ENCODE data around the gene ZDHHC6. TPM values are rescaled to one million over a fixed set of nuclear protein-coding genes. Genes with fewer than 3 reads are reported as not detected.

ZDHHC6 gene
- total RNA-seq, 1 experiment from 2014 or later, result 40.3 TPM

- Histone ChIP-seq H3K9me3 (ENCODE audit: control insufficient read depth, insufficient read depth, low read depth, low read length) (no peaks in the 10 kb centered on the region), H3K27ac (ENCODE audit: low read length) (no peak overlapping the region), H3K4me3 (ENCODE audit: low read depth in 2 of 2, low read length in 2 of 2) (no peak overlapping the region), H3K4me1 (ENCODE audit: control insufficient read depth, insufficient read depth, low read length) (no peaks in the 10 kb centered on the region), H3K27me3 (ENCODE audit: control insufficient read depth, insufficient read depth, low read length) (peaks cover 16% of the 10 kb centered on the region), H3K36me3 (ENCODE audit: control insufficient read depth, insufficient read depth, low read length) (no peaks in the 10 kb centered on the region)
- TF ChIP-seq REST (IDR thresholded peaks at IDR 0.05; ENCODE audit: insufficient read depth in 1 of 2, low read depth in 2 of 2, low read length in 1 of 2), result no peak
- no peak for TF ChIP-seq TCF7L2 (IDR thresholded peaks at IDR 0.05; ENCODE audit: low read depth, low read length)
- no peak for TF ChIP-seq POLR2AphosphoS5 (IDR thresholded peaks at IDR 0.05; ENCODE audit: low read depth, low read length)
- TF ChIP-seq, protein P1, sequence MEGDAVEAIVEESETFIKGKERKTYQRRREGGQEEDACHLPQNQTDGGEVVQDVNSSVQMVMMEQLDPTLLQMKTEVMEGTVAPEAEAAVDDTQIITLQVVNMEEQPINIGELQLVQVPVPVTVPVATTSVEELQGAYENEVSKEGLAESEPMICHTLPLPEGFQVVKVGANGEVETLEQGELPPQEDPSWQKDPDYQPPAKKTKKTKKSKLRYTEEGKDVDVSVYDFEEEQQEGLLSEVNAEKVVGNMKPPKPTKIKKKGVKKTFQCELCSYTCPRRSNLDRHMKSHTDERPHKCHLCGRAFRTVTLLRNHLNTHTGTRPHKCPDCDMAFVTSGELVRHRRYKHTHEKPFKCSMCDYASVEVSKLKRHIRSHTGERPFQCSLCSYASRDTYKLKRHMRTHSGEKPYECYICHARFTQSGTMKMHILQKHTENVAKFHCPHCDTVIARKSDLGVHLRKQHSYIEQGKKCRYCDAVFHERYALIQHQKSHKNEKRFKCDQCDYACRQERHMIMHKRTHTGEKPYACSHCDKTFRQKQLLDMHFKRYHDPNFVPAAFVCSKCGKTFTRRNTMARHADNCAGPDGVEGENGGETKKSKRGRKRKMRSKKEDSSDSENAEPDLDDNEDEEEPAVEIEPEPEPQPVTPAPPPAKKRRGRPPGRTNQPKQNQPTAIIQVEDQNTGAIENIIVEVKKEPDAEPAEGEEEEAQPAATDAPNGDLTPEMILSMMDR (IDR thresholded peaks at IDR 0.05), result no peak
- no peak for TF ChIP-seq SIN3A (IDR thresholded peaks at IDR 0.05; ENCODE audit: borderline replicate concordance, insufficient read depth, low read depth, low read length)
- intact Hi-C loops (cut with micrococcal nuclease; ENCODE audit: unreplicated experiment) (no loop called here), in situ Hi-C loops (cut with HindIII; ENCODE audit: low pct_unique_long_range_greater_than_20kb, low sequenced_read_pairs) (no loop called here)
- ChIA-PET POLR2A (no interaction called here), CTCF (no interaction called here)
- no TSS peak for BruUV-seq (replicated peaks)
- ATAC-seq, result no peak
- DNase-seq (ENCODE audit: low read depth, low spot score), result no peak
Measured at GRCh38 chr10:112409755-112410154, 37.0 kb downstream of the ZDHHC6 start.

DNA sequence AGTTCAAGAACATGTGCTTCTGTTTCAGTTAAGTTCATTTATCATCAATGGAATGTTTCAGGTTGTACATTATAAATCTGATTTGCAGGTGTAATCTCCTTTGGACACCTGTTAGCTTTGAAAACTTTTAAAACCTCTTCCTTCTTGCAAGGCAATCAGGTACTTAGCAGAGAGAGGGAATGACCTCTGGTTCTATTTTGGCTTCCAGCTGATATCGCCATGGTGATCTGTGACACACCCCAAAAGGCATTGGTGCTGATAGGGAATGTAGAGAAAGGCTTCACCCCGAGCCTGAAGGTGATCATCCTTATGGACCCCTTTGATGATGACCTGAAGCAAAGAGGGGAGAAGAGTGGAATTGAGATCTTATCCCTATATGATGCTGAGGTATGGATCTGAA, 37.4 kb downstream of the ZDHHC6 start:
- no TSS peak for BruUV-seq (replicated peaks)
- Histone ChIP-seq H3K36me3 (ENCODE audit: control insufficient read depth, insufficient read depth, low read length) (no peaks in the 10 kb centered on the region), H3K4me3 (ENCODE audit: low read depth in 2 of 2, low read length in 2 of 2) (no peak overlapping the region), H3K27ac (ENCODE audit: low read length) (no peak overlapping the region), H3K27me3 (ENCODE audit: control insufficient read depth, insufficient read depth, low read length) (peaks cover 19% of the 10 kb centered on the region), H3K9me3 (ENCODE audit: control insufficient read depth, insufficient read depth, low read depth, low read length) (no peaks in the 10 kb centered on the region), H3K4me1 (ENCODE audit: control insufficient read depth, insufficient read depth, low read length) (no peaks in the 10 kb centered on the region)
- CTCF ChIA-PET, result no interaction called here
- TF ChIP-seq TCF7L2 (IDR thresholded peaks at IDR 0.05; ENCODE audit: low read depth, low read length) (no peak), SIN3A (IDR thresholded peaks at IDR 0.05; ENCODE audit: borderline replicate concordance, insufficient read depth, low read depth, low read length) (no peak), REST (IDR thresholded peaks at IDR 0.05; ENCODE audit: insufficient read depth in 1 of 2, low read depth in 2 of 2, low read length in 1 of 2) (no peak), POLR2AphosphoS5 (IDR thresholded peaks at IDR 0.05; ENCODE audit: low read depth, low read length) (no peak)
- TF ChIP-seq, protein P1 (IDR thresholded peaks at IDR 0.05), result no peak
- POLR2A ChIA-PET, result no interaction called here
- ATAC-seq (no peak), DNase-seq (ENCODE audit: low read depth, low spot score) (no peak)
- intact Hi-C loops (cut with micrococcal nuclease; ENCODE audit: unreplicated experiment) (no loop called here), in situ Hi-C loops (cut with HindIII; ENCODE audit: low pct_unique_long_range_greater_than_20kb, low sequenced_read_pairs) (no loop called here)

Data from Panc1 (cell line).